ENCODE data around the gene C2orf80. TPM values are rescaled to one million over a fixed set of nuclear protein-coding genes. Genes with fewer than 3 reads are reported as not detected.
"Not testable (repeated sequence)": the region's sequence is repeated elsewhere in the genome, so short reads cannot be mapped to it uniquely, and the experiment has no call there.

The C2orf80 gene
- polyA plus RNA-seq, 4 donors: 0.27 to 0.33 (median 0.33) TPM; not detected in 1

DNA sequence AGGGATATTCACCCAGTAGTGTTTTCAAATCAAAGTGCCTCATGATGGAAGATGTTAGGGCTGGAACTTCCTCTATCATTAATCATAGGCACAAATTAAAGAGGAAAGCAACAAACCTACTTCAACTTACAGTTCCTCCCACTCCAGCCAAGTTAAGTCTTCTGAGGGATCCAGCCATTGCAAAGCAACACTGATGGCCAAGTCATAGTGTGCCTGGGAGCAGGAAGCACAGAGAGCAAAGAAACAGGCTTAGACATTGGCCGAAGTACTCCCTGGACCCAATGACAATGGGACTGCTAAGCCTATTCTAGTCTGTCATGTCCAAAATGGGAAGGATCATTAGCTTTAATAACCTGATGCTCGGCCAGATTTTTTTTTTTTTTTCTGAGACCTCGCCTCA, 7.0 kb downstream of the C2orf80 start:
- DNase-seq (ENCODE audit: low read depth in 4 of 4, low spot score in 2 of 4): no peak

DNA sequence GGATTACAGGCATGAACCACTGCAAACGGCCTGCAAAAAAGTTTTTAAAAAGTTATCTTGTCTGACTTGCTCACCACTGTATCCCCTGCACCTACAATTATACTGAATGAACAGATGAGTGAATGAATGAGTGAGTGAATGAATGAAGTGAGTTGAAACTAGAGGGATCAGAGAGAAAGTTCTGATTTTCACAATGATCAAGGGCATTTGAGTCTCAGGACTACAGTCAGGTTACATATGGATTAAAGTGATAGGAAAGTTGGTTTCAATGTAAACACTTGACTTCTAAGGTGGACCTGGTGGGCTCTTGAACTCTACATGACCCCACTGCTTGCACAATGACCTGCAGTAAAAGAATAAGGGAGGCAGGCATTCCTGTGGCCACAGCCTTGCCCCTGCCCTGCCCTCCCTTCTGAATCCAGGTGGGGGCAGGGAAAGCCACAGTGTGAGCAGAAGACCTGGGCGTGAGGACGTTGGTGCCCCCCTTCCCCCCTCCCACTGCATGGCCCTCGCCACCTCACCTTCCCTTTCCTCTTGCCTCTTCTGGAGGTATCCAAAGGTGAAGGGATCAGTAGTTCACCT, 10.7 kb downstream of the C2orf80 start:
- no peak for DNase-seq (ENCODE audit: low read depth in 4 of 4, low spot score in 2 of 4)

DNA sequence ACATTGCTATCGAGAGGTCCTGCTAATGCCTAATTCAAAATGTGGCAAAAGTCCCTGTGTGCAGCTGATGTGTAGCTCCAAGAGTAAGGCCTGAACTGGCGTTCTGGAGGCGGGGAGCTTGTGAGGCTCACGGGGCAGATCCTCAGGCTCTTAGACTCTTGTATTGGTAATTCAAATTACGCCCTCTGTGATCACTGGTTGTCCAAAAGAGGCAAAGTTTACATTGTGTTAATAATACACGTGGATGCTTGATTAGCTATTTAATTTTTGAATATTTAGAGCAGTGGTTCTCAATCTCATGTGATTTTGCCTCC, 14.0 kb downstream of the C2orf80 start:
- DNase-seq (ENCODE audit: low read depth in 4 of 4, low spot score in 2 of 4): no peak

DNA sequence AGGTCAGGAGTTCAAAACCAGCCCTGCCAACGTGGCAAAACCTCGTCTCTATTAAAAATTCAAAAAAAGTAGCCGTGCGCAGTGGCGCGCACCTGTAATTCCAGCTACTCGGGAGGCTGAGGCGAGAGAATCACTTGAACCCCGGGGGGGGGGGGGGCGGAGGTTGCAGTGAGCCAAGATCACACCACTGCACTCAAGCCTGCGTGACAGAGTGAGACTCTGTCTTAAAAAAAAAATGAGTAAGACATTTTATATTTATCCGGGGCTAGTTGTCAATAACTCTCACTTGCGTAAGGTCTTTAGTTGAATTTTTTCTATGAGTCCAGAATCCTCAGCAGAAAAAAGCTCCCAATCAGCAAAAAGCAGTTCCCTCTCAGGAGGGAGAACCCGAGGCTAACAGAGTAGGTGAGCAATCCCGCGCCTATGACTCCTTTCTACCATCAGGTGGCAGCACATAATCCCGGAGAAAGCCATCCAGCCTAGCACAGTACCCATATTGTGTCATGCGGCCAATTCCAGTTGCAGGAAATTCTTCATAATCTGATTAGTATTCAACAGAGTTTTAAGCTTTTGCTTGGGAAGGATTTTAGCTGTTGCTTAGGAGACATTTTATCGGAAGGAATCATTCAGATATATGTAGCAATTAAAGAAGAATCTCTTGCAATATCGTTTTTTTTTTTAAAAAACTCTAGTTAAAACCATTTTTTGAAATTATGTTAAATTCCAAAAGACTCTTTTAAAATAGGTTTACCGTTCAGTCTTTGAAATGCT, 14.6 kb downstream of the C2orf80 start:
- DNase-seq (ENCODE audit: low read depth in 4 of 4, low spot score in 2 of 4): peak; percentile 34 to 78 (median 46)

DNA sequence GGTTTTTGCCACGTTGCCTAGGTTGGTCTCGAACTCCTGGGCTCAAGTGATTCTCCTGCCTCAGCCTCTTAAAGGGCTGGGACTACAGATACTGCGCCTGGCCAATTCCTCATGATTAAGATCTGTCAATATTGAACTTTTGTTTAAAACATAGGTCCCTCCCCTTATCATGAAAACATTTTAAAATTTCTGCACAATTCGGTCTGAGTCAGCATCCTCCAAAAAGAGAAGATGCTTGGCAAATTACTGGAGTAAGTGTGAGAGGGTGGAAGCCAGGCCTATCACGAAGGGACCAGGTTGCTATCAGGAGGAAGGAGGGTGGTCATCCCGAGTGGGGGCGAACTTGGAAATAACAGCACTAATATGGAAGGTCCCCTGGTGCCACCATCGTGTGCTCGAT, 15.7 kb downstream of the C2orf80 start:
- DNase-seq (ENCODE audit: low read depth in 4 of 4, low spot score in 2 of 4): no peak

DNA sequence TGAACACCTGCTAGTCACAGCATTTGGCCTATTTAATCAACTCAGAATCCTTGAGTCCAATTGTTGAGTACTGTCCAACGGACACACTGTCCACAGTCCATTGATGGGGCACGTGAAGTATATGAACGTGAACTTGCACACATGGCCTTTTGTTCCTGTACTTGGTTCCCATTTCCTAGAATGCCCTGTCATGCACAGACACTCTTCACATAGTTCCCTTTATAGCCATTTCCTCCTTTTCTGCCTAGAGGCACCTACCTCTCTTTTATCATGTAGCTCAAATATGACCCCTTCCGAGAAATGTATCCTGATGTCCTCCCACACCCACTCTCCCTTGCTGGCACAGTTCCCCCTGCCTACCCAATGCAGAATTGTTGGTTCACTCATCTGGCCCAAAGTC, 17.7 kb downstream of the C2orf80 start:
- DNase-seq (ENCODE audit: low read depth in 4 of 4, low spot score in 2 of 4): no peak

DNA sequence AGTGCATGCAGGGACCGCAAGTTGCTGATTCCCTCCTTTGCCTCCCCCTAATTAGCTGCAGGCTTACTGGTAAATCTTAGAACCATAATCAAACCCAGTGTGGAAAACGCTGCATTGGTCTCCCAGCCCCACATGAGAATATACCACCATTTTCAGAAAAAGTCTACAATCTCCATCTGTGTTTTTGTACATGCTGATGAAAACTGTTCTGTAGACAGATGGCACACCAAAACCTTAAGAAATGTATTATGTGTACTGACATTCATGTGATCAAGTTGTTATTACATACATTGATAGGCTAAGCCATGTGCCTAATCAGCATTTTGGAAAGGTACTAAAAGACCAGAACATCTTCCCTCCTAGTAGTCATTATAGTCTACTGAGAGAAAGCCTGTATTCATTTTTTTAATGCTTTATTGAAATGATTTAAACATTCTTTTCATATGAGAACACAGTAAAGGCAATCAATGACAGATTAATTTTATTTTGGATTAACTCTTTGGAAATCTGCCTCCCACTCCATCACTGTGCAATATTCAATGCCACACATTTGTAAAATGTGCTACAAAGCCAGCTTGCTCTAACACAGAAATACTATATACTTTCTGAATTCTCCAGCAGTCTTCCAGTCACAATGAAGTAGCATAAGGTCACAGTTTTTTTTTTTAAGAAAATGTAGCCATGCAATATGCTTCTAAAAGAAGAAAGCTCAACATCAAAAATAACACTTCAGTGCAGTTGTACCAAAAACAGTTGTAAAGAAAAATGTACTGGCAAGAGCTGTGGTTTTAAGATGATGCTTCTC, 24.7 kb downstream of the C2orf80 start:
- no peak for DNase-seq (ENCODE audit: low read depth in 4 of 4, low spot score in 2 of 4)

DNA sequence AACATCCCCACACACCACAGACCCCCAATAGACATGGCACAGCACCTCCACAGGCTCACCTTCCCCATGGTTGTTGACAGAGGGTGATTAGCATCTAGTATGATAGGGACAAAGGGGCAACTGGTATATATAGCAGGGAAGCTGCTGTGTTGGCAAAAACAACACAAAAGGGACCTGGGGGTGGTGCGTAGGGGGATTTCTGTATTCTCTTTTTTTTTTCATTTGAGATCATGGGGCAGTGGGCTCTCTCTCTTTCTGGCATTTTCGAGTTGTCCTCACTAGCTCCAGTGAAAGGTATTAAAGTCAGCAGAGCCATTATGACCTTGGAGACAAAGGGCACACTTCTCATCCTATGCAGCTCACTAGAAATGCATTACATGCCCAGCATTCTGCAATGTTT, 26.3 kb downstream of the C2orf80 start, which contains the start of gene CRYGA:
Gene CRYGA, minus strand, starts transcription at position 101 of the 400 bp plus-strand sequence. Its CDS starts 33 bp downstream, at position 68.
- DNase-seq (ENCODE audit: low read depth in 4 of 4, low spot score in 2 of 4): no peak

DNA sequence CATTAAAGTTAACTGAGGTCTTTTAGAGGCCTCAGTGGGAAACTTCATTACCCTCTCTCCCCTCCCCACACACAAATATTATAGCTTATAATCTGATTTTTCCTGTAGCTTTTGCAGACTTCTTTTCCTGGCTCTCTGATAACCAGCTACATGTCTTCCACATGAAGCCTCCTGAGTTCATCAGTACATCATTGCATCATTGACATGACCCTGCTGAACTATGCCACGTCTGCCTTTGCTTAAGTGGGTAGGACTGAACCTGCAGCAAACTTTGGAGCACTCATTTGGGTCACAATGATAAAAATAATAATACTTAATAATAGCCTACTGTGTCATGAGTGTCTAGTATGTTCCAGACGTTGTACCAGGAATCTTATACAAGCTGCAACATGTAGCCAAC, 33.4 kb downstream of the C2orf80 start:
- no peak for DNase-seq (ENCODE audit: low read depth in 4 of 4, low spot score in 2 of 4)

DNA sequence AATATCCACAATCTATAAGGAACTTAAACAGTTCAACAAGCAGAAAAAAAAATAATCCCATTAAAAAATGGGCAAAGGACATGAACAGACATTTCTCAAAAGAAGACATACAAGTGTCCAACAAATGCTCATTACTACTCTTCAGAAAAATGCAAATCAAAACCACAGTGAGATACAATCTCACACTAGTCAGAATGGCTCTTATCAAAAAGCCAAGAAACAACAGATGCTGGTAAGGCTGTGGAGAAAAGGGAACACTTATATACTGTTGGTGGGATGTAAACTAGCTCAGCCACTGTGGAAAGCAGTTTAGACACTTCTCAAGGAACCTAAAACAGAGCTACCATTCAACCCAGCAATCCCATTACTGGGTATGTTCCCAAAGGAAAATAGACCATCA, 36.7 kb downstream of the C2orf80 start:
- no peak for DNase-seq (ENCODE audit: low read depth in 4 of 4, low spot score in 2 of 4)

DNA sequence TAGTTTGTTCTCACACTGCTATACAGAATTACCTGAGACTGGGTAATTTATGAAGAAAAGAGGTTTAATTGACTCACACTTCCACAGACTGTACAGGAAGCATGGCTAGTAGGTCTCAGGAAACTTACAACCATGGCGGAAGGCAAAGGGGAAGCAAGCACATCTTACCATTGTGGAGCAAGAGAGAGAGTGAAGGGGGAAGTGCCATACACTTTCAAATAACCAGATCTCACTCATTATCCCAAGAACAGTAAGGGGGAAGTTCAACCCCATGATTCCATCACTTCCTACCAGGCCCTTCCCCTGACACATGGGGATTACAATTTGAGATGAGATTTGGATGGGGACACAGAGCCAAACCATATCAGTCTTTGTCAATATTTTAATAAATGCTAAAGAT, 38.9 kb downstream of the C2orf80 start:
- no peak for DNase-seq (ENCODE audit: low read depth in 4 of 4, low spot score in 2 of 4)

DNA sequence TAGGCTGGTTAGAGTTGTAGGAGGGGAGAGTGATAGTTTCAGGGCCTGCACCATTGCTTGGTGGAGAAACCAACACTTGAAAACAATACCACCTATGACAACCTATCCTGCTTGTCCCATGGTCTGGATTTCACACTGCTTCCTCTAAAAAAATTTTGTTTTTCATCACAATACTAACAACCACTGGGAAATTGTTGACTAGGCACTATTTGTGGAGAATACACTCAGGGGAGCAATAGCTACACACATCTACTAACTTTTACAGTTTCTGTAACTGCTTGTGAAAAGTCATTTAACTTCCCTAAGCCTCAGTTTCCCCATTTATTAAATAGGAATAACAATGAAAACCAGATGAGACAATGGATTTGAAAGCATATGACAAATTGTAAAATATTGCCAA, 39.7 kb downstream of the C2orf80 start:
- no peak for DNase-seq (ENCODE audit: low read depth in 4 of 4, low spot score in 2 of 4)

DNA sequence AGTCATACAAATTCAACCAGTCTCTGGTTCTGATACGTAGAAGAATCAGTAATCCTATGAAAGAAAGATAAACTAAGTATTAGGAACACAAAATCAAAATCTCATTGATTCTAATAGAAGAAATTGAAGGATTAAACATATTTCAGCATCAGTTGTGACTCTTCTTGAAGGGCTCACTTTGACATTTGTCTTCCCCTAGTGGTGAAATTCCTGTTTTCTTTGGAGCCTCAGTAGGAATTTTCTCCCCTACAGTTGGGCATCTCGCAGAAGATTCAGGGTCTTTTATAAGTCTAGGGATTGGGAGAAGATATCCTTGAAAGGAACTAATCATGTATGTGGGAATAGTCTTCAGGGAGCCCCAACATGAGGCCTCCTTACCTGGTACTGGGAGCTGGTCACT, 41.0 kb downstream of the C2orf80 start:
- no peak for DNase-seq (ENCODE audit: low read depth in 4 of 4, low spot score in 2 of 4)

DNA sequence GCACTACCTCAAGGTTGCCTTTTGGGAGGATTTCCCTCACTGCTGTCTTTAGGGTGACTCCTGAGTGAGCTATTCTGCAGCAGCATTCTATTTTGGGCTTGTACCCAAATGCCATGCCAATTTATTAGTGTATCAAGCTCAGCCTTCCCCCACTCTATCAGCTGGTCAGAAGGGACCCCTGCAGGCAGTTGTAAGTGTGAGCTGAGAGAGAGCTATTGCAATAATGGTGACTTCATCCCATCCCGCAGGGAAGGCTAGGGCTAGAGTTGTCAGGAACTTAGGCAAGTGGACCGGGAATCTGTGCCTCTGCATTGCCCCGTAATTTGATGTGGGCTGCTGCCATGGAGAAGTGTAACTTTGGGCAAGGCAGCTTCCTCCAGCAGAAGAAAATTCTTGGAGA, 42.1 kb downstream of the C2orf80 start:
- DNase-seq (ENCODE audit: low read depth in 4 of 4, low spot score in 2 of 4): no peak

DNA sequence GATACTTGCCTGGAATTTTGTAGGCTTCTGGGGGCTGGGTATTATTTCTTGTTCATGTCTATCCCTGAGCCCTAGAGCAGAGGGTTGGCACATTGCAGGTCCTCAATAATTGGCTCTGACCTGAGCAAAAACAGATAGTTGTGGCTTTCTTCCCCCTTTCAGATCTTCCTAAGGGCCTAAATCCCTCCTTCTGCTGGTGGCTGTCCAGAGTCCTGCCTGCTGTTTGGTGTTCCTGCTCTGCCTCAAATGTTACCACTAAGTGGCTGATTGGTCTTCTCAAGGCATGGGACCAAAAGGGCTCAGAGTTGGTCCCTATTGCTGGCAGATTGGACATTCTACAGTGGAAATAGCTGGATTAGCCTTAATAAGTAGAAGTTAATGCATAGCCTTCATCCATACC, 42.8 kb downstream of the C2orf80 start:
- DNase-seq (ENCODE audit: low read depth in 4 of 4, low spot score in 2 of 4): no peak

DNA sequence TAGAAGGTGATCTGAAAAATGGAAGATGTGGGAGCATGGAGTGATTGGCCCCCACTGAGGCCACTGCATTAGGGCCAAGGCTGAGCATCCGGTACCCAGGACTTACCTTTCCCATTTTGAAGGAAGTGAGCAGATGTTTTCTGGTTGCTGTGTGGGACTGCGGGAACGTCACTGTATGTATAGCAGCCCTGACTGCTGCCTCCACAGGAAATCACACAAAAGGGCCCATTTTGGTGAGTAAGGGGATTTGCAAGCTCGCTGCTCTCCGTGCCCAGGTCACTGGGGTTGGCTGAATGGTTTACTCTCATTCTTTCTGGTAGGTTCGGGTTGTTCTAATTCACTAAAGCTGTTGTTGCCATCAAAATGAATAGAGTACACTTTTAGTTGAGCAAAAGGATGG, 43.8 kb downstream of the C2orf80 start, which contains the start of gene CRYGB:
Gene CRYGB, minus strand, starts transcription at position 153 of the 400 bp plus-strand sequence. Its CDS starts 38 bp downstream, at position 115.
- no peak for DNase-seq (ENCODE audit: low read depth in 4 of 4, low spot score in 2 of 4)

DNA sequence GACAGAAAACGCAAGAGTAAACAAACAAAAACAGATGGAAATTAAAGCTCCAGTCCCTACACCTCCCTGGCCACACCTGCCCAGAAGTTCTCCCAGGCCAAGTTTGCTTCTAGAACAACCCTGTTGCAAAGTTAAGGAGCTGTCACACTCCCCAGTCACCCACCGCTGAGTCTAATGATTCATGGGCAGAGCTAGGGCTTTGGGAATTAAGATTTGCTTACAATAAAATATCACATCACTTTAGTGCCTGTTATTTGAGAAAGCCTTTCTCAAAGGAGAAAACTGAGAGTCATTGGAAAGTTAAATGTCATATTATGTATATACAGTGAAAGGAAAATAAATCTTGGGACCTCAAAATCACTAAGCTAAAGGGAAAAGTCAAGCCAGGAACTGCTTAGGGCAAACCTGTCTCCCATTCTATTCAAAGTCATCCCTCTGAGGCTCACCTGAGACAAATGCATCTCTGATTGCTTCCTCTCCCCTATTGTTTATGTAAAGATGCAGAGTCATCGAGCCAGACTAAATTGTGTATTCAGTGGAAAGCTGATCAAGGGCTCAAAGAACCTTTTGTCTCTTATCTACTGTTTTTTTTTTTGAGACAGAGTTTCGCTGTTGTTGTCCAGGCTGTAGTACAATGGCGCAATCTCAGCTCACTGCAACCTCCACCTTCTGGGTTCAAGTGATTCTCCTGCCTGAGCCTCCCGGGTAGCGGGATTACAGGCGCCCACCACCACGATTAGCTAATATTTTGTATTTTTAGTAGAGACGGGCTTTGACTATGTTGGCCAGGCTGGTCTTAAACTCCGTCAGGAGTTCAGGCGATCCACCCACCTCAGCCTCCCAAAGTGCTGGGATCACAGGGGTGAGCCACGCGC, 46.7 kb downstream of the C2orf80 start:
- no peak for DNase-seq (ENCODE audit: low read depth in 4 of 4, low spot score in 2 of 4)

DNA sequence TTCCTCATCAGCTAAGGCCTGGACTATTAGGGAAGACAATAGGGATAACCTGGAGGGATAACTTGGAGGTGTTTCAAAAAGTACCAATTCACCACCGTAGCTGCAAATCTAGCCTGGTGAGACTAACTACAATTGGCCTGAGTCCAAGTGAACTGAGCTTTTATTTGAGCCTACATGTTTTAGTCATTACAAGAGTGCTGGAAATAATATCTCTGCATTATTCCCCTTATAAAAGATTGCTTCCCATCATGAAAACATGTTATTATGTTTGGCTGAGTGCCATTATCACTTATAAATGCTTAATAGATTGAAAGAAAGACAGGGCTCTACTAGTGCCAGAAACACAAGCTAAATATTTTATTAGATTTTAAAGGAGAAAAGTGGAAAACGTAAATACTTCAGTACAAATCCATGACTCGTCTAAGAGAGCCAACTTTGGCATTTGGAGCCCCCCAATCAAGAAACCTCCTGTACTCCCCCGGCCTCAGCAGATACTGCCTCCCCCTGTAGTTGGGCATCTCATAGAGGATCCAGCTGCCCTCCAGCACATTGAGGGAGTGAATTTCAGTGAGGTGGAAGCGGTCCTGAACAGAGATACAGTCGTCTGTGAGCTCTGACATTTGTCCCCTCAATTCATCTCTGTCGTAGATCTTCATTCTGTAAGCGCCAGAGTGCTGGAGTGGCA, 47.4 kb downstream of the C2orf80 start:
- no peak for DNase-seq (ENCODE audit: low read depth in 4 of 4, low spot score in 2 of 4)

DNA sequence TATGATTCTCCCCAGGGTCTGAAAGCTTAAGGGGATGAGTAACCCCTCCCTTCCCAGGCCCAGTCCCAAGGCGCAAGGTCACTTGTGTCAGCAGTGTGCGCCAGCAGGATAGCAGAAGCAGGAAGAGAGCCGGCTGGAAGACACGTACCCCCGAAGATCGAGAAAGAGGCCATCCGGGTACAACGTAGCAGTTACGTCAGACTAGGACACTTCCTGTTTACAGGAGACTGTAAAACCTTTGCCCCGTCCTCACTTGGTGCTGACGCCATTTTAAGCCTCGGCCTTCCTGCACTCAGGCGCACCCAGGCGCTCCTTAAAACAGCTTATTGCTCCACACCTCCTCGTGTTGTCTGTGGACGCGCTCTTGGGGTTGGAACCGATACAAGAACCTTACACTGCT, 50.4 kb downstream of the C2orf80 start:
- no peak for DNase-seq (ENCODE audit: low read depth in 4 of 4, low spot score in 2 of 4)

DNA sequence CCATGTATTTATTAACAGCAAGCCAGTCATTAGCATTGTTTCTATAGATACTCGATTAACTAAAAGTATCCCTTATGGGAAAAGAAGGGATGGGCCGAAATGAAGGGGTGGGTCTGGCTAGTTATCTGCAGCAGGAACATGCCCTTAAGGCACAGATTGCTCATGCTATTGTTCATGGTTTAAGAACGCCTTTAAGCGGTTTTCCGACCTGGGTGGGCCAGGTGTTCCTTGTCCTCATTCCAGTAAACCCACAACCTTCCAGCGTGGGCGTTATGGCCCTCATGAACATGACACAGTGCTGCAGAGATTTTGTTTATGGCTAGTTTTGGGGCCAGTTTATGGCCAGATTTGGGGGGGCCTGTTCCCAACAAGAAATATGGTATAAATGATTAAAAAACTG, 51.5 kb downstream of the C2orf80 start:
- not testable (repeated sequence) for DNase-seq (ENCODE audit: low read depth in 4 of 4, low spot score in 2 of 4)
